H1 (cell line): ENCODE results near the gene C5orf22. TPM values are rescaled to one million over a fixed set of nuclear protein-coding genes. Genes with fewer than 3 reads are reported as not detected.

Source experiments
- CREB1 ChIP-seq: IDR thresholded peaks from 2 replicates; pipeline ENCODE4 v1.6.1; 2012; ENCODE audit warnings: inconsistent platforms
- EP300 ChIP-seq, 2 experiments: IDR thresholded peaks; 1 replicate in 1 of 2; 2 replicates in 1 of 2; pipeline ENCODE4 v1.6.1; 2011 to 2012; ENCODE audit warnings: low read depth in 2 of 2, low read length in 2 of 2, mild to moderate bottlenecking in 2 of 2, borderline replicate concordance in 1 of 2, inconsistent platforms in 1 of 2, moderate library complexity in 1 of 2
- GABPA ChIP-seq: IDR thresholded peaks from 2 replicates; pipeline ENCODE4 v1.6.1; 2011; ENCODE audit warnings: mild to moderate bottlenecking, low read length, moderate library complexity, borderline replicate concordance; ENCODE audit not compliant: insufficient read depth
- JUN ChIP-seq: IDR thresholded peaks from 2 replicates; pipeline ENCODE4 v1.6.1; 2011; ENCODE audit warnings: low read depth, mild to moderate bottlenecking, improper control_type of control experiment, low read length
- NRF1 ChIP-seq: IDR thresholded peaks from 2 replicates; pipeline ENCODE4 v1.6.1; 2011; ENCODE audit warnings: mild to moderate bottlenecking, low read depth, low read length, improper control_type of control experiment
- RBBP5 ChIP-seq: IDR thresholded peaks from 2 replicates; pipeline ENCODE4 v1.7.1; 2012; ENCODE audit warnings: low read depth, mild to moderate bottlenecking, inconsistent platforms, low read length, moderate library complexity, borderline replicate concordance
- RXRA ChIP-seq: IDR thresholded peaks from 2 replicates; pipeline ENCODE4 v1.6.1; 2011; ENCODE audit warnings: low read depth, mild to moderate bottlenecking, low read length, moderate library complexity; ENCODE audit not compliant: insufficient read depth
- SP2 ChIP-seq: IDR thresholded peaks from 2 replicates; pipeline ENCODE4 v1.6.1; 2012; ENCODE audit warnings: mild to moderate bottlenecking, low read length, inconsistent platforms
- SRF ChIP-seq: IDR thresholded peaks from 2 replicates; pipeline ENCODE4 v1.6.1; 2011; ENCODE audit warnings: mild to moderate bottlenecking, low read depth, low read length, moderate library complexity
- polyA plus RNA-seq, 7 experiments: library from polyadenylated mRNA; depleted of rRNA in 3 of 7; stranded (reverse) in 5 of 7; unstranded in 2 of 7; fragments of >200 nt in 5 of 7; fragments of 200-250 nt in 2 of 7; gene quantifications; 1 replicate in 5 of 7; 2 replicates in 1 of 7; 4 replicates in 1 of 7; pipeline versions ENCODE4 v1.2.1 to v1.2.3, GENCODE V29; 2011 to 2013; ENCODE audit warnings: missing spikeins in 2 of 7, mixed read lengths in 2 of 7
- total RNA-seq: library from RNA; stranded (reverse); fragmentation: NEBNext Ultra II Directional; extraction: Animal tissue kit (Norgen Biotek cat#: 25700); gene quantifications from 2 replicates; pipeline ENCODE4 v1.2.1, GENCODE V29; 2021
- TF ChIP-seq, protein P1 (sequence below): fragments of 300-600 bp; sonication (generic); IDR thresholded peaks from 2 replicates; pipeline ENCODE4 v1.7.1; 2012; ENCODE audit warnings: low read length, moderate library complexity, mild to moderate bottlenecking, inconsistent platforms; ENCODE audit not compliant: insufficient replicate concordance
- TF ChIP-seq, protein P2 (sequence below): IDR thresholded peaks from 2 replicates; pipeline ENCODE4 v1.6.1; 2011; ENCODE audit warnings: low read length, improper control_type of control experiment

The C5orf22 gene
- total and polyA plus RNA-seq, 2 of the 8 experiments (the other 6 are each of a cell fraction or from before 2014, with no cell fraction given) = 19.6 to 36.2 TPM

DNA sequence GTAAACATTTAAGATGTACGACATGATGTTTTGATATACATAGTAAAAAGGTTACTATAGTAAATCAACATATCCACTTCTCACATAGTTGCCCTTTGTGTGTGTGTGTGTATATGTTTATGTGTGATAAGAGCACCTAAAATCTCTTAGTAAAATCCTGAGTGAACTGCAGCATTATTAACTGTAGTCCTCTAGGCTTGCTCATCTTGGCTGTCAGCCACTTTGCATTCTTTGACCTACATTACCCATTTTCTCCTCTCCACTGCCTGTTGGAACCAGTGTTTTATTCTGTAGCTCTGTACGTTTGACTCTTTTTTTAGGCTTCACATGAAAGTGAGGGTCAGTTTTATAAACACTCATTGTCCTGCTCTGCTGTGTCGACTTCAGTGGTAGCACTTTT lies 24.4 kb downstream of the C5orf22 start (continued):
- TF ChIP-seq, protein P1, sequence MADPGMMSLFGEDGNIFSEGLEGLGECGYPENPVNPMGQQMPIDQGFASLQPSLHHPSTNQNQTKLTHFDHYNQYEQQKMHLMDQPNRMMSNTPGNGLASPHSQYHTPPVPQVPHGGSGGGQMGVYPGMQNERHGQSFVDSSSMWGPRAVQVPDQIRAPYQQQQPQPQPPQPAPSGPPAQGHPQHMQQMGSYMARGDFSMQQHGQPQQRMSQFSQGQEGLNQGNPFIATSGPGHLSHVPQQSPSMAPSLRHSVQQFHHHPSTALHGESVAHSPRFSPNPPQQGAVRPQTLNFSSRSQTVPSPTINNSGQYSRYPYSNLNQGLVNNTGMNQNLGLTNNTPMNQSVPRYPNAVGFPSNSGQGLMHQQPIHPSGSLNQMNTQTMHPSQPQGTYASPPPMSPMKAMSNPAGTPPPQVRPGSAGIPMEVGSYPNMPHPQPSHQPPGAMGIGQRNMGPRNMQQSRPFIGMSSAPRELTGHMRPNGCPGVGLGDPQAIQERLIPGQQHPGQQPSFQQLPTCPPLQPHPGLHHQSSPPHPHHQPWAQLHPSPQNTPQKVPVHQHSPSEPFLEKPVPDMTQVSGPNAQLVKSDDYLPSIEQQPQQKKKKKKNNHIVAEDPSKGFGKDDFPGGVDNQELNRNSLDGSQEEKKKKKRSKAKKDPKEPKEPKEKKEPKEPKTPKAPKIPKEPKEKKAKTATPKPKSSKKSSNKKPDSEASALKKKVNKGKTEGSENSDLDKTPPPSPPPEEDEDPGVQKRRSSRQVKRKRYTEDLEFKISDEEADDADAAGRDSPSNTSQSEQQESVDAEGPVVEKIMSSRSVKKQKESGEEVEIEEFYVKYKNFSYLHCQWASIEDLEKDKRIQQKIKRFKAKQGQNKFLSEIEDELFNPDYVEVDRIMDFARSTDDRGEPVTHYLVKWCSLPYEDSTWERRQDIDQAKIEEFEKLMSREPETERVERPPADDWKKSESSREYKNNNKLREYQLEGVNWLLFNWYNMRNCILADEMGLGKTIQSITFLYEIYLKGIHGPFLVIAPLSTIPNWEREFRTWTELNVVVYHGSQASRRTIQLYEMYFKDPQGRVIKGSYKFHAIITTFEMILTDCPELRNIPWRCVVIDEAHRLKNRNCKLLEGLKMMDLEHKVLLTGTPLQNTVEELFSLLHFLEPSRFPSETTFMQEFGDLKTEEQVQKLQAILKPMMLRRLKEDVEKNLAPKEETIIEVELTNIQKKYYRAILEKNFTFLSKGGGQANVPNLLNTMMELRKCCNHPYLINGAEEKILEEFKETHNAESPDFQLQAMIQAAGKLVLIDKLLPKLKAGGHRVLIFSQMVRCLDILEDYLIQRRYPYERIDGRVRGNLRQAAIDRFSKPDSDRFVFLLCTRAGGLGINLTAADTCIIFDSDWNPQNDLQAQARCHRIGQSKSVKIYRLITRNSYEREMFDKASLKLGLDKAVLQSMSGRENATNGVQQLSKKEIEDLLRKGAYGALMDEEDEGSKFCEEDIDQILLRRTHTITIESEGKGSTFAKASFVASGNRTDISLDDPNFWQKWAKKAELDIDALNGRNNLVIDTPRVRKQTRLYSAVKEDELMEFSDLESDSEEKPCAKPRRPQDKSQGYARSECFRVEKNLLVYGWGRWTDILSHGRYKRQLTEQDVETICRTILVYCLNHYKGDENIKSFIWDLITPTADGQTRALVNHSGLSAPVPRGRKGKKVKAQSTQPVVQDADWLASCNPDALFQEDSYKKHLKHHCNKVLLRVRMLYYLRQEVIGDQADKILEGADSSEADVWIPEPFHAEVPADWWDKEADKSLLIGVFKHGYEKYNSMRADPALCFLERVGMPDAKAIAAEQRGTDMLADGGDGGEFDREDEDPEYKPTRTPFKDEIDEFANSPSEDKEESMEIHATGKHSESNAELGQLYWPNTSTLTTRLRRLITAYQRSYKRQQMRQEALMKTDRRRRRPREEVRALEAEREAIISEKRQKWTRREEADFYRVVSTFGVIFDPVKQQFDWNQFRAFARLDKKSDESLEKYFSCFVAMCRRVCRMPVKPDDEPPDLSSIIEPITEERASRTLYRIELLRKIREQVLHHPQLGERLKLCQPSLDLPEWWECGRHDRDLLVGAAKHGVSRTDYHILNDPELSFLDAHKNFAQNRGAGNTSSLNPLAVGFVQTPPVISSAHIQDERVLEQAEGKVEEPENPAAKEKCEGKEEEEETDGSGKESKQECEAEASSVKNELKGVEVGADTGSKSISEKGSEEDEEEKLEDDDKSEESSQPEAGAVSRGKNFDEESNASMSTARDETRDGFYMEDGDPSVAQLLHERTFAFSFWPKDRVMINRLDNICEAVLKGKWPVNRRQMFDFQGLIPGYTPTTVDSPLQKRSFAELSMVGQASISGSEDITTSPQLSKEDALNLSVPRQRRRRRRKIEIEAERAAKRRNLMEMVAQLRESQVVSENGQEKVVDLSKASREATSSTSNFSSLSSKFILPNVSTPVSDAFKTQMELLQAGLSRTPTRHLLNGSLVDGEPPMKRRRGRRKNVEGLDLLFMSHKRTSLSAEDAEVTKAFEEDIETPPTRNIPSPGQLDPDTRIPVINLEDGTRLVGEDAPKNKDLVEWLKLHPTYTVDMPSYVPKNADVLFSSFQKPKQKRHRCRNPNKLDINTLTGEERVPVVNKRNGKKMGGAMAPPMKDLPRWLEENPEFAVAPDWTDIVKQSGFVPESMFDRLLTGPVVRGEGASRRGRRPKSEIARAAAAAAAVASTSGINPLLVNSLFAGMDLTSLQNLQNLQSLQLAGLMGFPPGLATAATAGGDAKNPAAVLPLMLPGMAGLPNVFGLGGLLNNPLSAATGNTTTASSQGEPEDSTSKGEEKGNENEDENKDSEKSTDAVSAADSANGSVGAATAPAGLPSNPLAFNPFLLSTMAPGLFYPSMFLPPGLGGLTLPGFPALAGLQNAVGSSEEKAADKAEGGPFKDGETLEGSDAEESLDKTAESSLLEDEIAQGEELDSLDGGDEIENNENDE = no peak
- TF ChIP-seq RXRA = no peak
- no peak for TF ChIP-seq RBBP5
- no peak for TF ChIP-seq EP300 (IDR thresholded peaks at IDR 0.05; ENCODE audit: borderline replicate concordance in 1 of 2, low read depth in 2 of 2, low read length in 2 of 2)
- no peak for TF ChIP-seq NRF1
- TF ChIP-seq, protein P2, sequence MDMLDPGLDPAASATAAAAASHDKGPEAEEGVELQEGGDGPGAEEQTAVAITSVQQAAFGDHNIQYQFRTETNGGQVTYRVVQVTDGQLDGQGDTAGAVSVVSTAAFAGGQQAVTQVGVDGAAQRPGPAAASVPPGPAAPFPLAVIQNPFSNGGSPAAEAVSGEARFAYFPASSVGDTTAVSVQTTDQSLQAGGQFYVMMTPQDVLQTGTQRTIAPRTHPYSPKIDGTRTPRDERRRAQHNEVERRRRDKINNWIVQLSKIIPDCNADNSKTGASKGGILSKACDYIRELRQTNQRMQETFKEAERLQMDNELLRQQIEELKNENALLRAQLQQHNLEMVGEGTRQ = no peak
- no peak for TF ChIP-seq SRF
- TF ChIP-seq SP2 = no peak
- TF ChIP-seq JUN = no peak
- no peak for TF ChIP-seq CREB1
- TF ChIP-seq GABPA = no peak
